NCI-H1417 treated with DMSO at 0.1 percent for 48 hours (cell line): Measurements from ENCODE around the gene RALB.
"Not testable (repeated sequence)": the region's sequence is repeated elsewhere in the genome, so short reads cannot be mapped to it uniquely, and the experiment has no call there.

ENCODE experiments used
- DNase-seq: peaks from one replicate; lab custom pipeline; 2025; lab: John Stamatoyannopoulos, UW

The RALB gene

GRCh38 chr2:120243211-120243610, 9.4 kb upstream of the RALB start:
- no peak for DNase-seq

GRCh38 chr2:120243875-120244553, 8.6 kb upstream of the RALB start:
- DNase-seq: no peak

- no peak for DNase-seq
Measured at GRCh38 chr2:120244656-120245519, 7.8 kb upstream of the RALB start.

GRCh38 chr2:120245520-120246332, 6.9 kb upstream of the RALB start:
- DNase-seq: peak; percentile 66

- DNase-seq: peak; percentile 41
Measured at GRCh38 chr2:120246546-120247300, 5.9 kb upstream of the RALB start.

- no peak for DNase-seq
Measured at GRCh38 chr2:120247851-120248250, 4.8 kb upstream of the RALB start.

- no peak for DNase-seq
Measured at GRCh38 chr2:120250640-120251039, 2.0 kb upstream of the RALB start.

GRCh38 chr2:120251078-120251477, 1.6 kb upstream of the RALB start:
- DNase-seq: no peak

GRCh38 chr2:120251880-120252224, 800 bp upstream of the RALB start:
- DNase-seq: no peak

GRCh38 chr2:120253021-120253882, 600 bp downstream of the RALB start:
- no peak for DNase-seq

- DNase-seq: no peak
Measured at GRCh38 chr2:120254178-120254577, 1.5 kb downstream of the RALB start.

- DNase-seq: no peak
Measured at GRCh38 chr2:120255071-120255470, 2.4 kb downstream of the RALB start.

GRCh38 chr2:120255986-120256650, 3.5 kb downstream of the RALB start:
- no peak for DNase-seq

GRCh38 chr2:120256651-120257000, 4.0 kb downstream of the RALB start:
- DNase-seq: no peak

- DNase-seq: no peak
Measured at GRCh38 chr2:120257522-120257921, 4.9 kb downstream of the RALB start.

- DNase-seq: no peak
Measured at GRCh38 chr2:120258196-120258595, 5.5 kb downstream of the RALB start.

GRCh38 chr2:120259939-120260338, 7.3 kb downstream of the RALB start:
- not testable (repeated sequence) for DNase-seq

- no peak for DNase-seq
Measured at GRCh38 chr2:120260736-120261135, 8.1 kb downstream of the RALB start.

GRCh38 chr2:120261387-120262006, 8.8 kb downstream of the RALB start:
- DNase-seq: no peak

- DNase-seq: no peak
Measured at GRCh38 chr2:120262150-120262549, 9.5 kb downstream of the RALB start.
